WTC11 (cell line): Measurements from ENCODE around the gene KLK12. TPM values are rescaled to one million over a fixed set of nuclear protein-coding genes. Genes with fewer than 3 reads are reported as not detected.

Experiments
- ATAC-seq: fragments of 200-7000 bp; cut with Tn5 transposase; 2 replicates; pipeline ENCODE4 v1.10.0; 2021; ENCODE audit warnings: mild to moderate bottlenecking, moderate library complexity
- CTCF ChIA-PET: fragments of 300-600 bp; sonication (Branson Sonifier 250); formaldehyde crosslinking; loops from one replicate; lab custom pipeline; 2021; ENCODE audit warnings: antibody characterized with exemption; lab: Charles Lee
- POLR2A ChIA-PET: fragments of 350-600 bp; sonication (Branson Sonifier 250); formaldehyde crosslinking; loops from one replicate; lab custom pipeline; 2021; ENCODE audit warnings: antibody characterized with exemption; lab: Charles Lee
- DNase-seq: peaks from one replicate; pipeline ENCODE4 v3.0.0; 2021; ENCODE audit warnings: low spot score
- H3K27ac Mint-ChIP-seq: 2 replicates; pipeline ENCODE4 v1.8.0; 2021; ENCODE audit warnings: mixed read lengths
- H3K27me3 Mint-ChIP-seq: 2 replicates; pipeline ENCODE4 v1.8.0; 2021; ENCODE audit warnings: low read depth, mild to moderate bottlenecking, moderate library complexity, mixed read lengths
- H3K36me3 Mint-ChIP-seq: 2 replicates; pipeline ENCODE4 v1.8.0; 2021; ENCODE audit warnings: mixed read lengths
- H3K4me1 Mint-ChIP-seq: 2 replicates; pipeline ENCODE4 v1.8.0; 2022; ENCODE audit warnings: mixed read lengths
- H3K4me3 Mint-ChIP-seq: 2 replicates; pipeline ENCODE4 v1.8.0; 2021; ENCODE audit warnings: mild to moderate bottlenecking, moderate library complexity, mixed read lengths
- H3K9me3 Mint-ChIP-seq: 2 replicates; pipeline ENCODE4 v1.8.0; 2021; ENCODE audit warnings: mixed read lengths
- ATF2 ChIP-seq: sonication (generic); formaldehyde crosslinking; IDR thresholded peaks from 2 replicates; pipeline ENCODE4 v1.8.1; 2022; ENCODE audit warnings: low read depth, missing genetic modification reagents, borderline replicate concordance
- ETV6 ChIP-seq: sonication (generic); formaldehyde crosslinking; IDR thresholded peaks from 2 replicates; pipeline ENCODE4 v1.8.1; 2022; ENCODE audit warnings: mild to moderate bottlenecking, missing genetic modification reagents
- FOXP1 ChIP-seq: sonication (generic); formaldehyde crosslinking; IDR thresholded peaks from 2 replicates; pipeline ENCODE4 v1.8.0; 2022; ENCODE audit warnings: missing genetic modification reagents, mild to moderate bottlenecking, moderate library complexity, borderline replicate concordance
- FOXP4 ChIP-seq: sonication (generic); formaldehyde crosslinking; IDR thresholded peaks from 2 replicates; pipeline ENCODE4 v1.8.0; 2022; ENCODE audit warnings: mild to moderate bottlenecking, missing genetic modification reagents
- PRDM15 ChIP-seq: sonication (generic); formaldehyde crosslinking; IDR thresholded peaks from 2 replicates; pipeline ENCODE4 v1.8.0; 2022; ENCODE audit warnings: missing genetic modification reagents
- ZBTB21 ChIP-seq: sonication (generic); formaldehyde crosslinking; IDR thresholded peaks from 2 replicates; pipeline ENCODE4 v1.8.1; 2023; ENCODE audit warnings: mild to moderate bottlenecking, missing genetic modification reagents, borderline replicate concordance
- ZBTB43 ChIP-seq: sonication (generic); formaldehyde crosslinking; IDR thresholded peaks from 2 replicates; pipeline ENCODE4 v1.8.1; 2023; ENCODE audit warnings: mild to moderate bottlenecking, missing genetic modification reagents
- ZNF232 ChIP-seq: sonication (generic); formaldehyde crosslinking; IDR thresholded peaks from 2 replicates; pipeline ENCODE4 v1.8.0; 2022; ENCODE audit warnings: mild to moderate bottlenecking, missing genetic modification reagents
- ZNF425 ChIP-seq: fragments of 250-450 bp; sonication (Bioruptor Pico); conservative IDR thresholded peaks from 2 replicates; pipeline ENCODE4 v1.9.0; 2021; ENCODE audit warnings: mild to moderate bottlenecking
- ZSCAN18 ChIP-seq: fragments of 250-450 bp; sonication (Bioruptor Pico); IDR thresholded peaks from 2 replicates; pipeline ENCODE4 v2.1.2; 2022; ENCODE audit warnings: mild to moderate bottlenecking, moderate library complexity
- total RNA-seq: library from RNA; stranded (reverse); gene quantifications from 3 replicates; pipeline ENCODE4 v1.2.3, GENCODE V29; 2021

Gene KLK12
- total RNA-seq, 1 experiment from 2014 or later: not detected

GRCh38 chr19:51043497-51043896 lies 8.7 kb upstream of the KLK12 start:
- H3K4me3 Mint-ChIP-seq: no peak overlapping the region
- no peaks in the 10 kb centered on the region for H3K36me3 Mint-ChIP-seq
- H3K4me1 Mint-ChIP-seq: peaks cover 47% of the 10 kb centered on the region
- no peak overlapping the region for H3K27ac Mint-ChIP-seq
- CTCF ChIA-PET: interaction anchor here (1.2 to 7.3 kb wide), 3 partner anchors 22 to 51 kb away, joined by 8 to 82 read pairs (median 8); partner anchors contain the start of gene KLK10
- DNase-seq: no peak
- POLR2A ChIA-PET: no interaction called here
- peaks cover 11% of the 10 kb centered on the region for H3K9me3 Mint-ChIP-seq
- no peak for TF ChIP-seq FOXP4
- peak; percentile 94 for TF ChIP-seq PRDM15 (CRISPR knock-in tag)
- no peak for TF ChIP-seq ZNF425 (CRISPR knock-in tag)
- ATAC-seq: no peak
- no peaks in the 10 kb centered on the region for H3K27me3 Mint-ChIP-seq

GRCh38 chr19:51040151-51040550 lies 5.3 kb upstream of the KLK12 start:
- peaks cover 11% of the 10 kb centered on the region for H3K9me3 Mint-ChIP-seq
- no peak overlapping the region for H3K4me3 Mint-ChIP-seq
- ATAC-seq (no peak), DNase-seq (no peak)
- peaks cover 26% of the 10 kb centered on the region for H3K4me1 Mint-ChIP-seq
- H3K27me3 Mint-ChIP-seq: peaks cover 6% of the 10 kb centered on the region
- no peak overlapping the region for H3K27ac Mint-ChIP-seq
- no peak for TF ChIP-seq ATF2 (CRISPR knock-in tag)
- no peak for TF ChIP-seq ETV6
- no peak for TF ChIP-seq ZSCAN18
- no peak for TF ChIP-seq ZBTB43
- no peak for TF ChIP-seq ZNF232 (CRISPR knock-in tag)
- TF ChIP-seq FOXP1 (CRISPR knock-in tag): no peak
- TF ChIP-seq ZBTB21 (CRISPR knock-in tag): no peak
- ChIA-PET CTCF (no interaction called here), POLR2A (no interaction called here)
- H3K36me3 Mint-ChIP-seq: no peaks in the 10 kb centered on the region
